Fibroblast of peridontal ligament (primary cell): ENCODE measurements around the gene RPL12.
"Not testable (repeated sequence)": the region's sequence is repeated elsewhere in the genome, so short reads cannot be mapped to it uniquely, and the experiment has no call there.

Experiments used
- DNase-seq: peaks from one replicate; pipeline ENCODE4 v3.0.0-alpha.2; 2010; ENCODE audit errors: extremely low read depth

RPL12 gene

DNA sequence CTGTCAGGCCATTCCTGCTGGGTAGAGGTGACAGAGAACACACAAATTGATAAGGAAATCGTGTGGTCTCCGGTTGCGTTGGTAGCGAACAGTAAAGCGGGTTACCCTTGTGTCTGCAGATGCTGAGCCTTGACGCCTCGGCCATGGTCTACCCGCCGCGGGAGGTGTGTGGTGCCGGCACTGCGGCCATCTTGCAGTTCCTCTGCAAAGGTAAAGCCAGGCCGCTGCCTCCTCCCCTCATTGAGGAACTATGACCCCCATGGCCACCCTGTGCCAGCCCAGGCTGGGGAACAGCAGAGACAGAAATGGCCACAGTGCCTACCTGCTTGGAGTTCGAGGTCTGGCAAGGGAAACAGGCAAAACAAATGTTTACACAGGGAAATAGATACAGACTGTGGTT lies 16.4 kb upstream of the RPL12 start:
- DNase-seq: no peak

DNA sequence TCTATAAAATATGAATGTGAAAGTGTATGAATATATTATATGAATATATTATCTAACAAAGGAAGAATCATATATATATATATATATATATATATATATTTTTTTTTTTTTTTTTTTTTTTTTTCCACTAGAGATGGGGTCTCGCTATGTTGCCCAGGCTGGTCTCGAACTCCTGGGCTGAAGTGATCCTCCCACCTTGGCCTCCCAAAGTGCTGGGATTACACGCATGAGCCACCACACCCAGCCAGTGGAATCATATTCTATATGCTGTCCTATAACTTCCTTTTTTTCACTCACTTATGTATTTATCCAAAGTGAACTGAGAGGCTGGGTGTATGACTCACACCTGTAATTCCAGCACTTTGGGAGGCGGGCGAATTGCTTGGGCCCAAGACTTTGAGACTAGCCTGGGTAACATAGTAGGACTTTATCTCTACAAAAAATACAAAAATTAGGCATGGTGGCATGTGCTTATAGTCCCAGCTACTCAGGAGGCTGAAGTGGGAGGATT lies 15.3 kb upstream of the RPL12 start:
- not testable (repeated sequence) for DNase-seq

- no peak for DNase-seq
Measured at GRCh38 chr9:127463911-127464310, 12.7 kb upstream of the RPL12 start.

- no peak for DNase-seq
Measured at GRCh38 chr9:127463382-127463781, 12.2 kb upstream of the RPL12 start.

- no peak for DNase-seq
Measured at GRCh38 chr9:127458921-127459320, 7.7 kb upstream of the RPL12 start.

DNA sequence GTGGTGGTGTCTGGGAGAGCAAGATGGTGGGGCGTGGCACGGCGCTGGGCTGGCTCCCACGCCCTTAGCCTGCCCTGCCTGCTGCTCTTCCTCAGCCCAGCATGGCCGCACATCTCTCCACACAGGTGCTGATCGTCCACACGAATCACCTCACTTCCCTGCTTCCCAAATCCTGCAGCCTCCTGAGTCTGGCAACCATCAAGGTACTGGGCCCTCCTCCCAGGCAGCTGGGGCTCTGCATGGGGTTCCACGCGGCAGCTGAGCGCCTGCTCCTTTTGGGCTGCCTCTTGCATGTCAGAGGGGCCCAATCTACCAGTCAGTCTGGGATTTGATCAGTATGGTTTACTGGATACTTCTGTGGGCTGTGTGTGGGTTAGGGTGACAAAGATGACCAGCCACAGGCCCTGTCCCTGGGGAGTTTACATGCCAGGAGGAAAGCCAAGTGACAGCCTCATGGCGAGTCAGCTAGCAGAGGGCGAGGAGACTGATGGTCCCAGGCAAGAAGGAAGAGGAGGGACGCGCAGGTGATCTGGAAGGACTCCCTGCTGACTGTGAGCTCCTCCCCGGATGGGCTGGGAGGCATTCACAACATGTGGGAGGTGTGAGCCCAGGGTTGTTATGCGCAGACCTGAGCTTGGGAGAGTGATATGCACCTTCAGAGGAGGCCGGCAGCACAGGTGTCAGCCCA lies 6.1 kb upstream of the RPL12 start:
- no peak for DNase-seq

GRCh38 chr9:127455324-127455992 lies 4.3 kb upstream of the RPL12 start:
- DNase-seq: peak; percentile 2

DNA sequence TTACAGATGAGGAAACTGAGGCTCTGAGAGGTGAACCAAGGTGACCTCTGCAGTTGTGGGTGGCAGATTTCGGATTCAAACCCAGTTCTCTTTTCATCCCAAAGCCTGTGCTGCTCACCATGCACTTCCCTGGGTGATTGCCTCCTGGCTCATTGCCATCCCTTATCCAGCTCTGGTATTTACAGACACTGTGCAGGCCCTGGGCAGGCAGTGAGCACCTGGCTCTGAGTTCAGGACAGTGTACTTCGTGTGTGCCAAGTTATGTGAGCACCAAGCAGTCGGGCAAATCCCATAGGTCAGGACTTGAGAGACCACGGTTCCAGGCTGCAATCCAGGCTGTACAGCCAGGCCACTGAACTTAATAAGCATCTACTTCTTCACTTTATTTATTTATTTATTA lies 1.5 kb upstream of the RPL12 start:
- DNase-seq: peak; percentile 23

GRCh38 chr9:127451858-127452656 lies 851 bp upstream of the RPL12 start:
- DNase-seq: peak; percentile 55

DNA sequence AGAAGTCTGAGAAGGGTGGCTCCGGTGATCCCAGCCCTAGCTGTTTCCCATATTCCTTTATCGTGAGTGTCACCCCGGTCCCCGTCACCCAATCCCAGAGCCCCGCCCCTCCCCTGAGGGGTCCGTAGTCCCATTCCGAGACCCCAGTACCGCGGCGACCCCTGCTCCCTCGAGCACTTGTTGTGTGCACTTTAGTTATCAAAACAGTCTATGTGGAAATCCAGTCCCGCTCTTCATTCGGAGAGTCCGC lies 327 bp upstream of the RPL12 start:
- no peak for DNase-seq

DNA sequence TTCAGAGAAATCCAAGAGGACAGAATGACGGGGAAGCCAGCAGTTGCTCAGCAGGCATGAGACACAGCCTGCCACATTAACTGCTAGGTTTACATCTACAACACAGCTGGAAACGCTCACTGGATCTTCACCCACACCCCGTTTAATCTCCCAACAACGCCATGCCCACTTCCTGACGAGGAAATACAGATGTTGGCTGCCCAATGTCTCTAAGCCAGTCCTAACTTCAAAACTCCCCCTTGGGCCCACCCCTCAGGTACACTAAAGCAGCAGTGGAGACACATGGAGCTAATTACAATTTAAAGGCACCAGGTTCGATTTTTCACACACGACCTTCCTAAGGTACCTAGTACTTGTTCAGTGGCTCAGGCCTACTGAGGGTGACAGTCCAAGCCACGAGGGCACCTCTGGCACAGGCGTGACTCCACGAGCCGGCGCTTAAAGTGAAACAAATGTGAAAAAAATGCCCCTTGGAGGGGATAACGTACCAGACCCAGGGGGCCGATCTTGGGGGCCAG lies 904 bp downstream of the RPL12 start:
- peak; percentile 59 for DNase-seq

- DNase-seq: peak; percentile 12
Measured at GRCh38 chr9:127449332-127449966, 1.8 kb downstream of the RPL12 start.

GRCh38 chr9:127448112-127448805 lies 2.9 kb downstream of the RPL12 start:
- peak; percentile 17 for DNase-seq

DNA sequence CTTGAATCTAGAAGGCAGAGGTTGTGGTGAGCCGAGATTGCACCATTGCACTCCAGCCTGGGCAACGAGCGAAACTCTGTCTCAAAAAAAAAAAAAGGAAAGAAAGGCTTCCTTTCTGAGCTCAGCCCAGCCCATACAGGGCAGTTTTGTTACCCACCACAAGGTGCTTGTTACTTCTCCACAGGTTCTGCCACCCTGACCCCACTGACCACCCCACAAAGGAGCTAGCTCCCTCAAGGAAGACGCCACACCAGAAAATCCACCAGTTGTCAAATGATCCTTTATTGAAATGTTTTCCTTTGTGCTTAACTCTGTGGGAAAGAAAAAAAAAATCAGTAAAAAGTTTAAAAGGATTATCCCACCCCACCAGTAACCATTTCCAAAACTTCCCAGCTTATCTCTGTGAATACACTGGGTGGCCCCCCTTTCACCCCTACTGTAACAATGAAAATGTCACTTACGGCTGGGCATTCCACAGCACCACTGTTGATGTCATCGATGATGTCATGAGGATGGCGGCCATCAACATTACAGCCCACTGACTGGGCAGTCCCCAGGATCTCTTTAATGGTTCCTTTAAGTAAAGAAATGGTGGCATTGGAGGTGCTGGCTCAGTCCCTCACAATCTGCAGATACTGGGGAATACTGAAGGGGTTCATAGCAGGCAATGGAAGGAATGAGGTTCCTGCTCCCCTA lies 3.6 kb downstream of the RPL12 start:
- peak; percentile 23 for DNase-seq

- DNase-seq: peak; percentile 10
Measured at GRCh38 chr9:127446713-127447415, 4.3 kb downstream of the RPL12 start.

DNA sequence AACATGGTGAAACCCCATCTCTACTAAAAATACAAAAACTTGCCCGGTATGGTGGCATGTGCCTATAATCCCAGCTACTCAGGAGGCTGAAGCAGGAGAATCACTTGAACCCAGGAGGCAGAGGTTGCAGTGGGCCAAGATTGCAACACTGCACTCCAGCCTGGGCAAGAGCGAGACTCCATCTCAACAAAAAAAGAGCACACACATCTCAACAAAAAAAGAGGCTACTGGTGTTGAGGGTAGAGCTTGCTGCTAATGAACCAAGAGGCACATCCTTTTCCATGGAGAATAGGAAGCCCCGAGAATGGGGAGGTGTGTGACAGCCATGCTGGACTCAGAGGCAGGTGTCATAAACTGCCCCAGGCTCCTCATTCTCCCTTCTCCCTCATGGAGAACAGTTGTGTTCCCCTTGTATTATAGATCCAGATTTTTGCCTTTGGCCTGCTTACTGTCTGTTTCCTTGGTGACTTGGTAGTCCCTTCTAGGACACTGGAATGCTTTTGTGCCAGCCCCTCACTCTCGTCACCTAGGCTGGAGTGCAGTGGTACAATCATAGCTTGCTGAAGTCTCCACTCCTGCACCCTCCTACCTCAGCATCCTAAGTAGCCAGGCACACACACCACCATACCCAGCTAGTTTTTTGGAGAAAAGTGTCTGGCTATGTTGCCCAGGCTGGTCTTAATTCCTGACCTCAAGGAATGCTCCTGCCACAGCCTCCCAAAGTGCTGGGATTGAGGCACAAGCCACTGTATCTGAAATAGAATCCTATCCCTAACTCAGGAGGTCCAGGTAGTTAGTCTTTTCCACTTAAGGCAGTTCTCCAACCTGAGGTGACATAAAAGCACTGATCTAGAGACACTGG lies 5.1 kb downstream of the RPL12 start:
- DNase-seq: peak; percentile 4

DNA sequence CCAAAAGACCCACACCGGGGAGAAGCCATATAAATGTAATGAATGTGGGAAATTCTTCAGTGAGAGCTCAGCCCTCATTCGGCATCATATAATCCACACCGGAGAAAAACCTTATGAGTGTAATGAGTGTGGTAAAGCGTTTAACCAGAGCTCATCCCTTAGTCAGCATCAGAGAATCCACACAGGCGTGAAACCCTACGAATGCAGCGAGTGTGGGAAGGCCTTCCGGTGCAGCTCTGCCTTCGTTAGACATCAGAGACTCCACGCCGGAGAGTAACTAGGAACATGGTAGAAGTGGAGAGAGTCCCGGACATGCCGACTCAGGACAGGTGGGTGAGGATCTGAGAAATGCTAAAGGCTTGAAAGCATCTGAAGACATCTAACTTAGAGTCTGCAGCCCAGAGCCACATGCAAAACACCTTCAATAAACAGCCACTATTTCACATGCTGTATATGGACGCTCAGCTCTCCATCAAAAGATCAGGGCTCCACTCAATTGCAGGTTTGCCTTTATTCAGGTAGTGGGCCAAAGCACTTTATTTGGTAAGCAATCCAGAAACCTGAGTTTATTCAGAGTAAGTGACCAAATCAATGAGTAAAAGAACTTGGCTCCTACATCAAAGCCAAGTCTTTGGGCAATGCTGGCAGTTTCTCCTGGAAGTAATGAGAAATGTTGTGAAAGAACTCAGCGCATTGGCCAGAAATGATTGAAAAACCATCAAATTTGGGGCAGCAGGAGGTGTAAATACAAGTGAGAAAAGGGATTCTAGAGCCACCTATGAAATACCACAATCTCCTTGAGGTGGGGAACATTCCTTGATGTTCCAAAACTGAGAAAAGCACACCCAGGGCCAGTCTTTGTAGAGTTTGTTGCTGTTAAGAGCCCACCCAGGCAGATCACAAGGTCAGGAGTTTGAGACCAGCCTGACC lies 6.0 kb downstream of the RPL12 start:
- peak; percentile 54 for DNase-seq

DNA sequence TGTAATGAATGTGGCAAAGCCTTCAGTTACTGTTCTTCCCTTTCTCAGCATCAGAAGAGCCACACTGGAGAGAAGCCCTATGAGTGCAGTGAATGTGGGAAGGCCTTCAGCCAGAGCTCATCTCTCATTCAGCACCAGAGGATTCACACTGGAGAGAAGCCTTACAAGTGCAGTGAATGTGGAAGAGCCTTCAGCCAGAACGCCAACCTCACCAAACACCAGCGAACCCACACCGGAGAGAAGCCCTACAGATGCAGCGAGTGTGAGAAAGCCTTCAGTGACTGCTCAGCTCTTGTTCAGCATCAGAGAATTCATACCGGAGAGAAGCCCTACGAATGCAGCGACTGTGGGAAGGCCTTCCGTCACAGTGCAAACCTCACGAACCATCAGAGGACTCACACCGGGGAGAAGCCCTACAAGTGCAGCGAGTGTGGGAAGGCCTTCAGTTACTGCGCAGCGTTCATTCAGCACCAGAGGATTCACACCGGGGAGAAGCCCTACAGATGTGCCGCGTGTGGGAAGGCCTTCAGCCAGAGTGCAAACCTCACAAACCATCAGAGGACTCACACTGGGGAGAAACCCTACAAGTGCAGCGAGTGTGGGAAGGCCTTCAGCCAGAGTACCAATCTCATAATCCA lies 6.8 kb downstream of the RPL12 start:
- peak; percentile 2 for DNase-seq
